Glomerular visceral epithelial cell (primary cell): ENCODE measurements around the gene PIPOX.

ENCODE experiments used
- DNase-seq: peaks from one replicate; pipeline ENCODE4 v3.0.0-alpha.2; 2016; ENCODE audit errors: extremely low spot score

The PIPOX gene

DNA sequence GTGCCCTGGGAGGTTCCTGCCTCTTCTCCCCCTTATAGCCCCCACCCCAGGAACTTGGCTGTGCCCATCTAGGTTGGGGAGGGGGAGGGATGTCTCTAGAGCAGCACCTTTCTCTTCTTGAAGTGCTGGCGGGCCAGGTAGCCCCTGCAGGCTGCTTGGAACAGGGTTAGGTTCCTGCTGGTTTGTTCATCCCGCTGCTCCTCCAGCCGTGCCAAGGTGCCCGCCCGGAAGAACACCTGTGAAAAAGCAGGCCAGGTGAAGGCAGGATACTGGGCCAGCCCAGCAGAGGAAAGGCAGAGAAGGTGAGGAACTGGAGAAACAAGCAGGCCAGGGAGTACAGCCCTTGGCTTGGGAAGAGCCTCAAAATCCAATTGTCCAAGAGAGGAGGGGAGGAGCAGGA lies 56.6 kb downstream of the PIPOX start:
- DNase-seq = no peak

DNA sequence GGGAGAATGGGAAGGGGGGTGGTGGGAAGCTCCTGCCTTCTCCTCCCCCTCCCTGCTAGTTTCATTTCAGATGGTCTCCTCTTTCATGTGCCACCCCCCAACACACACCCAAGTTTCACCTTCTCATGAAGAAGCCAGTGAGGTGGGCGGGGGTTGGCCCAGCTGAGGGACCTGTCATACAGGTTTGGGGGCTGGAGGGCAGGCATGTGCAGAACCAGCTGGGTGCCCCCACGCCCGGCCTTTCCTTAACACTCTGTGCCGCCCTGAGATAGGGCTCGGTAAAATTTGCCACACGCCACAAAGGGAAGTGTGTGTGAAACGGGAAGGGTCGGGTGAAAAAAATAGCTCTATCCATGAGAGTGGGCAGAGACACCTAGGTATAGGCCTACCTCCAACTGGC lies 57.4 kb downstream of the PIPOX start:
- DNase-seq = no peak

DNA sequence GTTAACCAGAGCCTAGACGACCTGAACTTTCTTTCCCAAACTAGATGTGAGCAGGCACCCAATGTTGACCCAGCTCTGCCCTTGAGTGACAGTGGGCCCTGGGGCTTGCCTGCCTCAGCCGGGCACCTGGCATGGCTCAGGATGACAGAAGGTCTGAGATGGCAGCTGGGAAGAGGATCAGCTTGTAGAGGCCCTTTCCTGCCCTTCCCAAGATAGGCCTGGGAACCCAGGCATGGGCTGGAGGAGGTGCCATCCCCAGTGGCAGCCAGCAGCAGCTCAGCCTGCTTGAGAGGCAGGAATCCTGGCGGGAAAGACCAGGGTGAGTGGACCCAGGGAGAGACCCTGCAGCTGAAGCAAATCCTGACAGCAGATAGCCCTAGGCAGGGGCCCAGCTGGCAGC lies 59.1 kb downstream of the PIPOX start:
- DNase-seq = no peak

DNA sequence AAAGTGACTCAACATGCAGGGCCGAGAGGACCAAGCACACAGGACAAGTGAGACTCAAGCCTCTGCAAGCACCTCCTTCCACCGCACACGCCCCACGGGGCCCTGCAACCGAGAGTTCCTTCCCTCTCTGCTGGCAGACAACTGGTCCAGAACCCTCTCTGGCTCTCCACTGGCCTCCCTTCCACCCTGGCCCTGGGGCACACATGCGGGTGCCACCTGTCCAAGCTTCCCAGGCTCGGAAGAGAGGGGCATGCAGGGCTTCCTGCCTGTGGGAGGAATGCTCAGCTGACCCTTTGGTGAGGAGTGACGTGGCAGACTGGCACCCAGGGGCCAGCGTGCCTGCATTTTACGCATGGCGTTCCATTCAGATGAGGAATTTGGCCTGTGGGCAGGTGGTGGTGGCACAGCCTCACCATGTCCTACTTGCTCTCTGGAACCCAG lies 59.8 kb downstream of the PIPOX start:
- DNase-seq = no peak

DNA sequence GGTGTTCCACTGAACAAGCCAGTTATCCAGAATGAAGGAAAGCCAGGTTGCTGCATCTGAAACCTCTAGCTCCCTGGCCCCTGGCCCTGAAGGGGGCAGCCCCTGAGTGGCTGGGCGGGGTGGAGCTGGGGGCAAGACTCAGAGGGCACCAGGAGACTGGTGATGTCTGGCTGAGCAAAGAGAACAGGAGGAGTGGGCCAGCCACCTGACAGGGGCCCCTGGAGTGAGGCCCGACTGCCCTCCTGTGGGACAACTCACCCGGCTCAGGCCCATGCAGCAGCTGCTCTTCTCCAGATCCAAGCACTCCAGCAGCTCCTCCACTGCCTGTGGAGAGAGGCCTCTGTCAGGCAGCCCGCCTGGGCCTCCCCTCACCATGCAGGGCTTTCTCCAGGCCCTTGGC lies 60.4 kb downstream of the PIPOX start:
- no peak for DNase-seq
